Neural cell (in vitro differentiated cells): Measurements from ENCODE around the gene USP28.

Source experiments
- CTCF ChIP-seq: fragments of 450-650 bp; IDR thresholded peaks from 2 replicates; pipeline ENCODE4 v1.5.1; 2014; ENCODE audit warnings: antibody characterized with exemption, mild to moderate bottlenecking, moderate library complexity; ENCODE audit not compliant: poor library complexity, severe bottlenecking
- EP300 ChIP-seq: fragments of 450-650 bp; conservative IDR thresholded peaks from 2 replicates; pipeline ENCODE4 v1.6.1; 2014; ENCODE audit warnings: antibody characterized with exemption, mild to moderate bottlenecking, moderate library complexity; ENCODE audit not compliant: poor library complexity, severe bottlenecking
- EZH2 ChIP-seq: fragments of 200-600, 300-800 bp; shearing (Covaris generic), sonication (generic); IDR thresholded peaks from 2 replicates; pipeline ENCODE4 v1.6.1; 2014; ENCODE audit warnings: antibody characterized with exemption, low read length, borderline replicate concordance, mild to moderate bottlenecking; ENCODE audit not compliant: insufficient read depth, poor library complexity, severe bottlenecking
- MXI1 ChIP-seq: fragments of 450-650 bp; conservative IDR thresholded peaks from 2 replicates; pipeline ENCODE4 v1.6.1; 2014; ENCODE audit warnings: antibody characterized with exemption, mild to moderate bottlenecking; ENCODE audit not compliant: poor library complexity, severe bottlenecking
- POLR2AphosphoS5 ChIP-seq: IDR thresholded peaks from 2 replicates; pipeline ENCODE4 v1.6.1; 2012
- RAD21 ChIP-seq: fragments of 450-650 bp; conservative IDR thresholded peaks from 2 replicates; pipeline ENCODE4 v1.6.1; 2014; ENCODE audit warnings: antibody characterized with exemption, mild to moderate bottlenecking, moderate library complexity
- REST ChIP-seq: IDR thresholded peaks from 2 replicates; pipeline ENCODE4 v1.6.1; 2012; ENCODE audit warnings: borderline replicate concordance
- SMC3 ChIP-seq: fragments of 450-650 bp; conservative IDR thresholded peaks from 2 replicates; pipeline ENCODE4 v1.6.1; 2014; ENCODE audit warnings: antibody characterized with exemption, mild to moderate bottlenecking, moderate library complexity; ENCODE audit not compliant: poor library complexity
- TAF1 ChIP-seq: IDR thresholded peaks from 2 replicates; pipeline ENCODE4 v1.6.1; 2012; ENCODE audit warnings: low read depth

- TF ChIP-seq CTCF (no peak), REST (no peak), EZH2 (no peak), EP300 (no peak), TAF1 (no peak), SMC3 (no peak), POLR2AphosphoS5 (no peak), RAD21 (no peak), MXI1 (no peak)
Observed at GRCh38 chr11:113847111-113847510, 28.3 kb downstream of the USP28 start.
